Osteoblast (primary cell): ENCODE data around the gene ATG2B. TPM values are rescaled to one million over a fixed set of nuclear protein-coding genes. Genes with fewer than 3 reads are reported as not detected.

ENCODE experiments used
- DNase-seq: peaks from one replicate; pipeline ENCODE4 v3.0.0; 2011; ENCODE audit warnings: low spot score, mixed read lengths; ENCODE audit not compliant: insufficient read length; ENCODE audit errors: missing footprints
- H2AFZ ChIP-seq: 2 replicates; pipeline ENCODE4 v1.6.0; 2011; ENCODE audit warnings: mild to moderate bottlenecking, low read length
- H3K27ac ChIP-seq: 2 replicates; pipeline ENCODE4 v1.5.1; 2011; ENCODE audit warnings: mild to moderate bottlenecking, low read depth, low read length, moderate library complexity
- H3K27me3 ChIP-seq: 2 replicates; pipeline ENCODE4 v1.6.0; 2012; ENCODE audit warnings: mild to moderate bottlenecking, control low read depth, inconsistent platforms, low read length, moderate library complexity; ENCODE audit not compliant: insufficient read depth
- H3K36me3 ChIP-seq: 2 replicates; pipeline ENCODE4 v1.5.1; 2011; ENCODE audit warnings: mild to moderate bottlenecking, low read length, control low read depth, moderate library complexity; ENCODE audit not compliant: insufficient read depth
- H3K4me1 ChIP-seq: 2 replicates; pipeline ENCODE4 v1.5.1; 2011; ENCODE audit warnings: mild to moderate bottlenecking, low read length, control low read depth, moderate library complexity; ENCODE audit not compliant: insufficient read depth
- H3K4me2 ChIP-seq: 2 replicates; pipeline ENCODE4 v1.6.0; 2011; ENCODE audit warnings: mild to moderate bottlenecking, low read length; ENCODE audit not compliant: insufficient read depth
- H3K4me3 ChIP-seq: fragments of 200-600 bp; sonication (generic); 3 replicates; pipeline ENCODE4 v1.5.1; 2012; ENCODE audit warnings: mild to moderate bottlenecking, low read length, inconsistent platforms; ENCODE audit not compliant: insufficient read depth
- H3K79me2 ChIP-seq: 2 replicates; pipeline ENCODE4 v1.6.0; 2012; ENCODE audit warnings: mild to moderate bottlenecking, low read length, control low read depth, inconsistent platforms; ENCODE audit not compliant: insufficient read depth
- H3K9me3 ChIP-seq: 2 replicates; pipeline ENCODE4 v1.5.1; 2011; ENCODE audit warnings: low read depth, low read length, control low read depth
- H4K20me1 ChIP-seq: 2 replicates; pipeline ENCODE4 v1.6.0; 2012; ENCODE audit warnings: mild to moderate bottlenecking, low read length, control low read depth; ENCODE audit not compliant: insufficient read depth
- total RNA-seq: library from RNA; depleted of rRNA; stranded (reverse); fragments of >200 nt; gene quantifications from 2 replicates; pipeline ENCODE4 v1.2.3, GENCODE V29; 2012
- TF ChIP-seq, protein P1 (sequence below): IDR thresholded peaks from 2 replicates; pipeline ENCODE4 v1.5.1; 2011; ENCODE audit warnings: mild to moderate bottlenecking, low read depth, low read length, moderate library complexity; ENCODE audit errors: extremely low read depth

The ATG2B gene
- total RNA-seq, 1 donor: 35.1 TPM

- H2AFZ ChIP-seq: no peak overlapping the region
- H3K4me2 ChIP-seq: no peak overlapping the region
- H3K27me3 ChIP-seq: no peaks in the 10 kb centered on the region
- H3K79me2 ChIP-seq: no peaks in the 10 kb centered on the region
- H4K20me1 ChIP-seq: no peaks in the 10 kb centered on the region
- TF ChIP-seq, protein P1, sequence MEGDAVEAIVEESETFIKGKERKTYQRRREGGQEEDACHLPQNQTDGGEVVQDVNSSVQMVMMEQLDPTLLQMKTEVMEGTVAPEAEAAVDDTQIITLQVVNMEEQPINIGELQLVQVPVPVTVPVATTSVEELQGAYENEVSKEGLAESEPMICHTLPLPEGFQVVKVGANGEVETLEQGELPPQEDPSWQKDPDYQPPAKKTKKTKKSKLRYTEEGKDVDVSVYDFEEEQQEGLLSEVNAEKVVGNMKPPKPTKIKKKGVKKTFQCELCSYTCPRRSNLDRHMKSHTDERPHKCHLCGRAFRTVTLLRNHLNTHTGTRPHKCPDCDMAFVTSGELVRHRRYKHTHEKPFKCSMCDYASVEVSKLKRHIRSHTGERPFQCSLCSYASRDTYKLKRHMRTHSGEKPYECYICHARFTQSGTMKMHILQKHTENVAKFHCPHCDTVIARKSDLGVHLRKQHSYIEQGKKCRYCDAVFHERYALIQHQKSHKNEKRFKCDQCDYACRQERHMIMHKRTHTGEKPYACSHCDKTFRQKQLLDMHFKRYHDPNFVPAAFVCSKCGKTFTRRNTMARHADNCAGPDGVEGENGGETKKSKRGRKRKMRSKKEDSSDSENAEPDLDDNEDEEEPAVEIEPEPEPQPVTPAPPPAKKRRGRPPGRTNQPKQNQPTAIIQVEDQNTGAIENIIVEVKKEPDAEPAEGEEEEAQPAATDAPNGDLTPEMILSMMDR: no peak
- H3K27ac ChIP-seq: no peak overlapping the region
- H3K9me3 ChIP-seq: no peaks in the 10 kb centered on the region
- no peak for DNase-seq
- peaks cover 36% of the 10 kb centered on the region for H3K36me3 ChIP-seq
- no peaks in the 10 kb centered on the region for H3K4me1 ChIP-seq
- H3K4me3 ChIP-seq: no peak overlapping the region
These were observed 75.3 kb downstream of the ATG2B start for GRCh38 chr14:96287856-96288255.

- H4K20me1 ChIP-seq: no peaks in the 10 kb centered on the region
- no peaks in the 10 kb centered on the region for H3K9me3 ChIP-seq
- no peak overlapping the region for H2AFZ ChIP-seq
- no peak for DNase-seq
- H3K4me2 ChIP-seq: no peak overlapping the region
- H3K4me3 ChIP-seq: no peak overlapping the region
- no peaks in the 10 kb centered on the region for H3K27me3 ChIP-seq
- TF ChIP-seq, protein P1: no peak
- H3K4me1 ChIP-seq: no peaks in the 10 kb centered on the region
- no peak overlapping the region for H3K27ac ChIP-seq
- no peaks in the 10 kb centered on the region for H3K79me2 ChIP-seq
- H3K36me3 ChIP-seq: peaks cover 34% of the 10 kb centered on the region
These were observed 76.9 kb downstream of the ATG2B start for GRCh38 chr14:96286251-96286650.

DNA sequence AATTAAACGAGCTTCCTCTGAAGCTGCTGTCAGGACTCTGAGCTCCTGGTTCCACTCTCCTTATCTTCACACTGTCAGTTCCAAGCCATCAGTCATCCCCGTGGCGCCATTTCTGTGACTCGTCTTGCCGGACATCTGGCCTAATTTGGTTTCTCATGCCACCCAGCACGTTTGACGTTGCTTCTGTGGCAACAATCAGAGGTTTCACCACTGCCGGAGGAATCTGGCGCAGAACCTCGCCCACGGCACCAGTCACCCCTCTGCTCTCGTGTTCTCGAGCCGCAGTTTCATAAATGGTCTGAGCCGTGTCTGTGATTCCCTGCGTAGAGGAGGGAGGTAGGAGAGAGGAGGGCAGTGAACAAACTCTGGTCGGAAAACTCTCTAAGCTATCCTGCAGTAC is 77.5 kb downstream of the ATG2B start:
- H3K4me3 ChIP-seq: no peak overlapping the region
- no peaks in the 10 kb centered on the region for H3K27me3 ChIP-seq
- H4K20me1 ChIP-seq: no peaks in the 10 kb centered on the region
- H3K79me2 ChIP-seq: no peaks in the 10 kb centered on the region
- peak; percentile 23 for DNase-seq
- H3K27ac ChIP-seq: no peak overlapping the region
- H3K4me1 ChIP-seq: no peaks in the 10 kb centered on the region
- no peak overlapping the region for H2AFZ ChIP-seq
- TF ChIP-seq, protein P1: no peak
- no peak overlapping the region for H3K4me2 ChIP-seq
- H3K36me3 ChIP-seq: peaks cover 29% of the 10 kb centered on the region
- H3K9me3 ChIP-seq: no peaks in the 10 kb centered on the region

DNA sequence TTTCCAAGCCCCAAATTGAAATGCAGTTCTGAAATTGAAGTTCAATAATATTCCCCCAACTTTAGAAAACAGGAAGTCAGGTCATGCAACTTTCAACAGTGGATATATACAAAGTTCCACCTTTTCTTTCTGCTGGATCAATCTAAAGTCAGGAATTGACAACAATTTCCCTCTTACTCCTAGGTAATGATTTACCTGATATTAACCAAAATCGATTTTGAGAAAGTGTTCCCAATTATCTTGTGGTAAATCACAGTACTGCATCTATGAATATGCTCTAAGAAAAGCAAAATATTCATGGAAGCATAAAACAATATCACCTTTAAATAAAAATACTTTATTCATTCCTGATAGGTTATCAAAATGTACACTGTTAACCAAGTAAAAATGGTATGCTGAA is 78.7 kb downstream of the ATG2B start:
- H3K4me2 ChIP-seq: no peak overlapping the region
- H3K36me3 ChIP-seq: peaks cover 16% of the 10 kb centered on the region
- no peak for DNase-seq
- no peak overlapping the region for H2AFZ ChIP-seq
- H3K79me2 ChIP-seq: no peaks in the 10 kb centered on the region
- H4K20me1 ChIP-seq: no peaks in the 10 kb centered on the region
- no peak overlapping the region for H3K4me3 ChIP-seq
- no peaks in the 10 kb centered on the region for H3K9me3 ChIP-seq
- no peaks in the 10 kb centered on the region for H3K27me3 ChIP-seq
- H3K4me1 ChIP-seq: no peaks in the 10 kb centered on the region
- H3K27ac ChIP-seq: no peak overlapping the region
- TF ChIP-seq, protein P1: no peak
